Astrocyte (in vitro differentiated cells and primary cell): ENCODE data around the gene TRAPPC4.

Experiments
- CTCF ChIP-seq: IDR thresholded peaks from 2 replicates; pipeline ENCODE4 v1.5.1; 2011; ENCODE audit warnings: low read depth, mild to moderate bottlenecking, inconsistent platforms, low read length, moderate library complexity; ENCODE audit not compliant: insufficient read depth
- EZH2 ChIP-seq: IDR thresholded peaks from 2 replicates; pipeline ENCODE4 v1.6.1; 2012; ENCODE audit warnings: mild to moderate bottlenecking, low read length, inconsistent platforms; ENCODE audit not compliant: insufficient read depth

- no peak for TF ChIP-seq CTCF
- TF ChIP-seq EZH2 = no peak
Observed at GRCh38 chr11:119055901-119056300, 37.3 kb downstream of the TRAPPC4 start.
